HEK293 (cell line): ENCODE results near the gene COMP.

Experiments
- PATZ1 ChIP-seq: fragments of 450-650 bp; formaldehyde crosslinking; IDR thresholded peaks from 2 replicates; pipeline ENCODE4 v1.5.1; 2016; ENCODE audit warnings: missing biosample characterization, missing genetic modification characterization
- REST ChIP-seq: fragments of 450-650 bp; formaldehyde crosslinking; IDR thresholded peaks from 2 replicates; pipeline ENCODE4 v1.5.1; 2016; ENCODE audit warnings: missing biosample characterization, missing genetic modification characterization
- YY1 ChIP-seq: fragments of 450-650 bp; formaldehyde crosslinking; IDR thresholded peaks from 2 replicates; pipeline ENCODE4 v1.5.1; 2018; ENCODE audit warnings: missing biosample characterization, missing genetic modification characterization
- ZBTB10 ChIP-seq: fragments of 450-650 bp; formaldehyde crosslinking; IDR thresholded peaks from 2 replicates; pipeline ENCODE4 v1.5.1; 2016; ENCODE audit warnings: missing biosample characterization, missing genetic modification characterization
- ZNF132 ChIP-seq: fragments of 450-650 bp; formaldehyde crosslinking; IDR thresholded peaks from 2 replicates; pipeline ENCODE4 v1.5.1; 2017; ENCODE audit warnings: missing biosample characterization, missing genetic modification characterization, borderline replicate concordance

- TF ChIP-seq YY1 (tag by site-specific recombination) = no peak
- no peak for TF ChIP-seq REST (tag by site-specific recombination)
- no peak for TF ChIP-seq ZNF132 (tag by site-specific recombination)
- TF ChIP-seq ZBTB10 (tag by site-specific recombination) = no peak
- TF ChIP-seq PATZ1 (tag by site-specific recombination) = no peak
Measured at GRCh38 chr19:18765224-18765623, 25.9 kb downstream of the COMP start.
